ENCODE results near the gene DCX.

Gene DCX

DNA sequence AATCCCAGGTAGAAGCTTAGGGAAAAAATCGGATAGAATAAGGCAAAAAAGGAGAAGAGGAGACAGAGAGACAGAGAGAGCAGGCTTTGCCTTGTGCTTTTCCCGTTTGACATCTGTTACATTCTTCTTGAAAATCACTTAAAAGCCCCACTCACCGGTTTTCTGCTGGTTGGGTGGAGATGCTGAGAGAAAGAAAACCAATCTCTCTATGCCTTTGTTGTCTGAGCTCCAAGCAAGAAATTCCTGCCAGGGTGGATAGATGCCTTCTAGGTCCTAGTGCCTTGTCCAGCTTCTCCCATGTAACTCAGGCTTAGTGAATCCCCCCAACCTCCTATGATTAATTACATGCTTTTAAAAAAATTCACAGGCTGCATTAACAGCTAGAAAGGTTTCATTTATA is at the start of gene DCX:
TSS of gene DCX (minus strand) at position 210 of the 400 bp plus-strand sequence. CDS start 1,794 bp downstream, outside the sequence.
- in situ Hi-C loops (cut with MboI; ENCODE audit: low sequenced_read_pairs): no loop called here

DNA sequence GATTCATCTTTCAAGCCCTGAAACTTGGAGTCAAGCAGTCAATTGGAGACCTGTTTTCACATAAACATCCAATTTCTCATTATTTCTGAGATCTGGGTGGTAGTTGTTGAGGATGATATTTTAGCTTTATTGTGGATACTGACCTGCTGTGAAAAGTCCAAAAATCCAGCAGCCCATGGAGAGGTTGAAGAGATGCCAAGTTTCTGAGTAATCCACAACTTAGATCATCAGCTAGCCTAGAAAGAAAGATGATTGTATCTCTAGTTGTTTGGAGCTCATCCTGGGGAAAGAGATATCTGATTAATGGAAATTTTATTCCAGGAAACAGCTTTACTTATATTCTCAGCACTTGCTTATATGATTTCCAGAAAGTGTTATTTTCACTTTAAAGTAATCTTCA is 48.6 kb upstream of the DCX start:
- in situ Hi-C loops (cut with MboI; ENCODE audit: low sequenced_read_pairs): no loop called here

DNA sequence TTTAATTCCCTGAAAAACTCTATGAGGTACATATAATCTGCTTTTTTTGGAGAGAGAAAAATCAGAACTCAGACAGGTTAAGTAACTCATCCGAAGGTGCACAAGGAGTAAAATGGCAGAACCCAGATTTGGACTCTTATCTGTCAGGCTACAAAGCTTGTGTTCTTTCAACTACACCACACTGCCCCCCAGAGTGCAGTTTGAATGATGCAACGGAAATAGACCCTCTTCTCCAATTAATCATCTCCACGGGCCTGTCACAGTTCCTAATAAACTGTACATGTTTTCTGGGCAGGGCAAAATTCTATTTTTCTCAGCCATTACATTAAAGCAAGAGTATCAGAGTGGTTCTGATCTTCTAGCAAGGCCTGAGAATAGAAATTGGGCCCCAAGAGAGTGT is 35.3 kb upstream of the DCX start:
- in situ Hi-C loops (cut with MboI; ENCODE audit: low sequenced_read_pairs): no loop called here

DNA sequence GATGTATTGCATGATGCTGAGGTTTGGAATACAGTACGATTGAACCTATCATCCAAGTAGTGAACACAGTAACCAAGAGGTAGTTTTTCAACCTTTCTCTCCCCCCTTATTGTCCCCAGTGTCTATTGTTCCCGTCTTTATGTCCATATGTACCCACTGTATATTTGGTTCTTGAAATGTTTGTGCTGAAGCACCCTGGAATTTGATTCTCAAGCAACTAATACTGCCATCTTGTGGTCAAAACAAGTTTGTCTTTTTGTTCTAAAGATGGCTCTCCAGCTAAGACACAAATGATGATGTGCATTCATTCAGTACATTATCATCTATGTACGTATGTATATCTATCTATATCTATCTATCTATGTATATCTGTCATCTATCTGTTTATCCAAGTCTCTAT is 33.5 kb upstream of the DCX start:
- in situ Hi-C loops (cut with MboI; ENCODE audit: low sequenced_read_pairs): no loop called here

DNA sequence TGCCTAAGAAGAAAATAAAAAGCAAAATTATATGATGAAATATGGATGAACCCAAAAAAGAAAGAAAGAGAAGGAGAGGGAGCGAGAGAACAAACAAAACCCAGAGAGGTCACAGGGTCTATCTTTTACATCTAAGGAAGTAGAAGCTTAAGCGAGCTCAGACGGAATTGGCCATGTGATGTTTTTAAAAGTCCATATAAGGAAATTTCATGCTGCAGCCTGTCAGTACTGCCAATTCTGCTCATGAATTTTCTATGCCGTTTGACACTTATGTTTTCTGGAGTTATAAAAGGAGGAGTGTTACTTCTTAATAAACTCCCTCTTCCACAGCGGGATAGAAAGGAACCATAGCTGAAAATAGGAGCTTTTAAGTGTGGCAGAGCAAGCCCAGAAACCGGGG is 32.9 kb upstream of the DCX start:
- in situ Hi-C loops (cut with MboI; ENCODE audit: low sequenced_read_pairs): no loop called here

DNA sequence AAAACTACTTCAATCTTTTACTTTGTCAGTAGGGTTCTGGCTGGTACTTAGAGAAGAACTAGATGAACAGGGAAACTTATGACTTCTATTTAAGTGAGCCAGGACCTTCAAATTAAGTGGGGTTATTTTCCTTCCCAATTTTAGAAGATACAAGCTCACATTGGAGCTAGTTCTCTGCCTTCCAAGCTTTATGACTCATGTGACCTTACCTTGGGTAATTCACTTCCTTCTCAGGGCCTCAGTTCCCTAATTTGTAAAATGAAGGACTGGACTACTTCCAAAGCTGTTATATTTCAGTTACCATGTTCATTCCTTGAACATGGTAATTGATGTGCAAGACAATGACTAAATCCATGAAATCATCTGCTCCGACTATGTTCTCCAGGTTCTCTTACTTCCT is 32.0 kb upstream of the DCX start:
- in situ Hi-C loops (cut with MboI; ENCODE audit: low sequenced_read_pairs): no loop called here

DNA sequence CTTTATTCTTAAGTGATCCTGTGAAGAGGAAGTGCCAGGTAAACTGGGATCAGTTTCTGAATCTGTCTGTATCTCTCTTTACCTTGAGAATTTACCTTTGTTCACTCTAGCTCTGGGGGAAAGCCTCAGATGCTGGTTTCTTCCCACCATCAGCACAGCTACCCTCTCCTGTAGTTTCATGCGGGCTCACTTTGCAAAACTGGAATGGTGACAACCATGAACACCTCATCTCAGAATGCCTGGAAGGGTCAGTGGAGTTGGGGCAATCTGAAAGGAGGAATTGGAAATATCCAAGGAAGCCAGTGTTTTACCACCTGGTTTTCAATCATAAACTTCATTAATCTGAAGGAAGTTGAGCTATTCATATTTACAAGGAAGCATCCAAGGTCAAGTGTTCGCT is 30.8 kb upstream of the DCX start:
- in situ Hi-C loops (cut with MboI; ENCODE audit: low sequenced_read_pairs): no loop called here

DNA sequence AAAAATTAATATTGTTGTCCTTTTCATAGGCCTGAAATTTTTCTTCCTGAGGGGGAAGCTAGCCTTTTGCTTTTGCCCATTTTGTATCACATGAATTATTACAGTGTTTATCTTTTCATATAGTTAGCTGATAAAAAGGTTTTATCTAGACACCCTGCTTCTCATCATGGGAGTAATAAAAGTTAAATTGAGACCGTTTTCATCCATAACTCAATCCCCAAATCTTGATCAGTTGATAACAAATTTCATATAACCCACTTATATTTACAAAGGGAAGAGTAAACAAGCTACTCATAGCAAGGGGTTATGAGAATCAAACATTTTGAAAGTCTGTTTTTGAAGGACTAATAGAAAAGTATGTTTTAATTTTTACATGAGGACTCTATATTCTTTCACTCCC is 23.5 kb upstream of the DCX start:
- in situ Hi-C loops (cut with MboI; ENCODE audit: low sequenced_read_pairs): no loop called here

DNA sequence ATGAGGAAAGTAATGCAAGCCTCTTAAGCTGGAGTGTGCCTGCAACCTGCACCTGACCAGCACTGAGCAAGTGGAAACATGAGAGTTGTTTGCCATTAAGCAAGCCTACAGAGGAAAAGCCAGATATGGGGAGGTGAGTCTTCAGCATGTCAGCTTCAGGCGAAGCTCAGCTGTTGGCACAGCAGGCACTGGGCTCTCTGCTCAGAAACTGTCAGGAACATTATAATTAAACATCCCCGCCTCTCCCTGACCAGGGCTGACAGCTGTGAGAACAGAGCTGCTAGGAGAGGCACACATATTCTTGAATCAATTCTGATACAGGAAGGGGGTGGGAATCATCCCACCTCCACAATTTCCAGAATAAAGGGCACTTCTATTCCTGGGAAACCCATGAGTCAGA is 19.0 kb upstream of the DCX start:
- in situ Hi-C loops (cut with MboI; ENCODE audit: low sequenced_read_pairs): no loop called here

DNA sequence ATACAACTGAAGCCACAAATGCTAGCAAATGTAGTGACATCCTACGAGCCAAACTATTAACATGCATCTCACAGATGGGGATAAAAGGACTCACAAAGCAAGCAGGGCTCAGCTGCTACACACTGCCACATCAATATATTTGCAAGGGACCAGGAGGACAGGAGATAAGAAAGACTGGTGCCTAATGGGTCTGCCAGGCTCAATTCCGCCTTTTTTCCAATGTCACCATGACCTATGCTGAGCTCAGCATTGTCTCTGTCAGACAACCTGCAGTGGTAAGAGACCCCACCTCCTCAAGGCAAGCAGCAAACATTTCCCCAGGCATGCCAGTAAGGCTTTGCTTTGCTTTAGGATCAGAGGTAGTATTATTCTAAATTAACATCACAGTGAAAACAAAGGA is 435 bp downstream of the DCX start:
- in situ Hi-C loops (cut with MboI; ENCODE audit: low sequenced_read_pairs): no loop called here

DNA sequence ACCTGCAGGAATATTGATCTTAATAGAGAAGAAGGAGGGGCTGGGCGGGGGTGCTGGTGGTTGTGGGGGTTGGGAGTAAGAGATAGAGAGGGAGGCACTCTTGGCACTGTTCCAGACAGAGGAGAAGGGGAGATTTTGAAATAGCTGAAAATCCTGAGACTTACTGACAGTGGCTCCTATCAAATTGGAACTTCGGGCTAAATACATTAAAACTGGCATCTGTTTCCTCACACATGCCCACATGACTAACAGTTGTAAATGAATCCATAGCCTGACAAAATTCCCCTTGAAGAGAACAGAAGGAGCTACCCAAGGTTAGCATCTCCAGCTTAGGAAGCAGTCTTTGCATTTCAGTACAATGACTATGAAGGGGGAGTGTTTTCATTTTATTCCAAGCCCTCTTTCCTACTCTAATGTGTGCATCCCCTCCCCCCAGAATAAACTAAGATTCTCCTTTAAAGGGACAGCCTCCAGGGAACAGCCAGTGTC is 1.4 kb downstream of the DCX start:
- in situ Hi-C loops (cut with MboI; ENCODE audit: low sequenced_read_pairs): no loop called here

DNA sequence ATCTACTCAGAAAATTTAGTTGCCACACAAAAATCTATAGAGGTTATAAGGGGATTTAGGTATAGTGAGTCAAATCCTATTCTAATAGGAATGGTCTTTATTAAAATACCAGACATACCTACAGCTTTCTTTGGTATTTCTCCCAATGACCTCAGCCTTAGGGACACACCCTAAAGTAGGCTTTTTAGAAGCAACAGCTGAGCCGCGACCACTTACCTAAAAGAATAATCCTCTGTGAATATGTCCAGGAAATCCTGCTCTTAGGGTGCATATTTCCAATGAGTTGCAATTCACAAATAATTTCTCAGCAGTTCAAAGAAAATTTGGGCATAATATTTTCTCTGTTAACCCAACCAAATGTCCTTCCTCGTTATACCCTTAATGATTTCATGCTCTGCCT is 2.7 kb downstream of the DCX start:
- in situ Hi-C loops (cut with MboI; ENCODE audit: low sequenced_read_pairs): no loop called here

DNA sequence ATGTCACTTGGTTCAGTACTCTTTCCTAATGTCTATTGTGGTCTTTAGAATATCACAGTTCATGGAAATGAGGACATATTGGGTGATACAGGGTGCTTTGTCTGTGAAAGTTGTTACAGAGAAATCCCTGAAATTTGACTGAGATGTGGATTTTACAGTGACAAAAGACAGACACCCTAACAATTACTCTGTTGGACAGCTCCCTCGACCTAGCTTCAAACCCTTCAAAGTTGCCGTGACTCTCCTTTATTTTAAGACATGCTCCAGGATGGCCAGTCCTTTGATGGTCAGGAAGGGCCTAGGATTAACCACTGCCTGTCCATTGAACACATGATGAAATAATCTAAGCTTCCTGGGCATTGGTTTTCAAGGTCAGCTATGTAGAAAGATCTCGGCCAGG is 4.0 kb downstream of the DCX start:
- in situ Hi-C loops (cut with MboI; ENCODE audit: low sequenced_read_pairs): no loop called here

DNA sequence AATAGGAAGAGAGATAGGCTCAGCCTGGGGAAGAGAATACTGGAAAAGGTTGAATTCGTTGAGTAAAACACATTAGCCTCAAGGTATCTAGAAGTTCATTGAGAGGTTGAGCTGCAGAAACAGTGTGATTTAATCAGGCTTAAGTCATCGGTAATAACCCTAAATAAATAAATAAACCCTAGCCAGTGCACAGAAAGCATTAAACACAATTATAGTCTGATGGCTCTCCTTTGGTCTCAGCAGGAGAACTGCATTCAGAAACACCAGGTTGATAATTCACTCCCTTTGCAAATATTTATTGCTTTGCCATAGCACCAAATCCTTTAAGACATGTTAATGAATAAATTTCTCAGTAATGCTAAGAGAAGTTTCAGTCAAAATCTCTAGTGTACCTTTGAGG is 9.6 kb downstream of the DCX start:
- in situ Hi-C loops (cut with MboI; ENCODE audit: low sequenced_read_pairs): no loop called here

DNA sequence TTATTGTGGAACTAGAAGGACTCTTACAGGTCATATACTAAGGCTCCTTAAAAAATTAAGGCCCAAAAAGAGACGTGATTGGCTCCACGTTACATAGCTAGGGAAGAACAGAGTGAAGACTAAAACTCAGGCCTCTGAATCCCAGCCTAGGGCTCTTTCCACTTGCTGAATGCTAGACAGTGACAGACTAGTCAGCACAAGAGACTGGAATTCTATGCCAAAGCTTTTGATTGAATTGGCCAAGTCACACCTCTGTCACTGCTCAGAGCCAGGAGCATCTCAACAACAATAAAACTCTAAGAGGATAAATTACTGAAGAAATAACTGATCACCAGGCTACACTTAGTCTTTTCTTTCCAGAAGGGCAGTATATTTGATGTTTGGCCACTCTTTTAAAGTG is 16.8 kb downstream of the DCX start:
- in situ Hi-C loops (cut with MboI; ENCODE audit: low sequenced_read_pairs): no loop called here

DNA sequence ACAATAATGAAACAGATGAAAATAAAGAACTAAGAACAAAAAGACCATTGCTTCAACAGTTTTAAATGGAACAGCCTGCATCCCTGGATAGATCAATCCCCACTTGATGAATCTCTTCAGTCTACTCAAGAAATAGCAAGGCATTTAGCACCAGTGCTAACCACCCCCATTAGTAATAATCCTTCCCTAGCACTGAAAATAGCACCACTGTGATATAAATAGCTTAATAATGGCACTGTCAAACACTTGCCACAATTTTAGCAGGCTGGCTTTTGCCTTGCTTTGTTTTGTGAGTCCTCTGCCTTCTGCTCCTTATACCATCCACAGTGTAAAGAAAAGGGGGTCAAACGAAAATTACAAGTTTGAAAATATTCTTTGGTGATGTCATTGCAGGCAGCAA is 17.4 kb downstream of the DCX start:
- in situ Hi-C loops (cut with MboI; ENCODE audit: low sequenced_read_pairs): no loop called here

DNA sequence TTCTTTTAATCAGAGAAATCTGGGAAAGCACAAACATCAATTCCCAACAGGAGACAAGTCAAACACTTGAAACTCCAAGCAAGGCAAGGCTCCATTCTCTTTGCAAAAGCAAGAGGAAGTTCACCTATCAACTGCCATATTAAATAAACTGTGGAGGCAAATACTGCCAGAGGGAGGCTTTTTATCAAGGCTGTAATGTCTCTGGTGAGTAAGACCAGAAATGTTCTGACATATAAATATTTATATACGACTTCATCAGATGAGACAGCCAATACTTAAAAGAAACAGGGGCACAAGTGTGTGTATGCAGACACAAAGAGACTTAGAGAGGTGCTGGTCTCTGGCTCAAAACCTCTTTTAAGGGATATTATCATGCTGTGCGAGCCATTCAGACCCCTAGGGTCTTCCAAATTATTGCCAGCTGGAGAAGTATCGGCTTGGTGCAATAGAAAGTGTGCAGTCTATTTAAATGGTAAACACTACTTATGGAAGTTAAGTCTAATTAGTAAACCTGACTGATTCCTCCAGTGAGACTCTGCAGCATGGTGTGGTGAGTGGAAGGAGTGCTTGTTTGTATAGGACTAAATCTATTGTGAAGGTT is 24.4 kb downstream of the DCX start:
- in situ Hi-C loops (cut with MboI; ENCODE audit: low sequenced_read_pairs): no loop called here

DNA sequence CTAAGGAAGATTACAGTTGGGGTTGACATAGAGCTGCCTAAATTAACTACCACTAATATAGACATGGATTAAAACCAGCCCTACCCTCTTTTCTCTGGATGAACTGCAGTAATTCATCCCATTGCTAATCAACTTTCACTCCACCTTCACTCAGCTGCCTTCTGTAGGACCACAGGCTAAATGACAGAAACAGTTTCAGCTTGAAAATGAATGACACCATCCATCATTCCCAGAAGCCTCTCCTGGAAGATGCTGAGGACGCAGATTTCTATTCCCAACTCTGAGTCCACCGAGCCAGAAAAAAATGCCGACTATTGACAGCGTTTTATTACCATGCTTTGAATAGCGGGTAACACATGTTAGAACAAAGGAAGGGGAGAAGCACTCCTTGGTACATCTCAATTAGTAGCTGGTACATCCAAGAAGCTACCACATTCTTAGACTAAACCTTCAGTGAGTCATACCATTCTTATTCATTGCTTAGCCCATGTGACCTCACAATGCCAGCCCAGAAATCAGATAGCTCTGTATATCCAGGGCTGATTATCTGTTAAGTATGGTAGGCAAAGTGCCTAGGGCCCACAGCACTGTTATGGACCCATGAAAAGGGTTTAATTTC is 25.3 kb downstream of the DCX start:
- in situ Hi-C loops (cut with MboI; ENCODE audit: low sequenced_read_pairs): no loop called here

DNA sequence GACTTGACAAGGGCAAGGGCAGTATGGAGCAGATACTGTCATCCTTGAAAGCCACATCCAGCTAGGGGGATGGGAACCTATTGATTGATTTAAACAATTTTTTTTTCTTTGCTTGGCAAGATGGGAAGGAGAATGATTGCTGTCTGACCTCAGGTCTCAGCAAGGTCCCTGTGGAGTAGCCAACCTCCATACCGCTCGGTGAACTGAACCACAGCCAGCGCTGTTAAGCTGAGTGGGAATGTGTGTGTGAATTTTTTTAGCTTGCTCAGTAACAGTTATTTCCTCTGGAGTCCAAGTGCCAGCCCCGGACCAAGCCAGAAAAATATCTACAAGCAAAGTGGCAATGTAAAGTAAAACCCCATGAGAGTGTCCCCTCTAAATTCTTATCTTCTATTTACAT is 25.9 kb downstream of the DCX start:
- in situ Hi-C loops (cut with MboI; ENCODE audit: low sequenced_read_pairs): no loop called here

DNA sequence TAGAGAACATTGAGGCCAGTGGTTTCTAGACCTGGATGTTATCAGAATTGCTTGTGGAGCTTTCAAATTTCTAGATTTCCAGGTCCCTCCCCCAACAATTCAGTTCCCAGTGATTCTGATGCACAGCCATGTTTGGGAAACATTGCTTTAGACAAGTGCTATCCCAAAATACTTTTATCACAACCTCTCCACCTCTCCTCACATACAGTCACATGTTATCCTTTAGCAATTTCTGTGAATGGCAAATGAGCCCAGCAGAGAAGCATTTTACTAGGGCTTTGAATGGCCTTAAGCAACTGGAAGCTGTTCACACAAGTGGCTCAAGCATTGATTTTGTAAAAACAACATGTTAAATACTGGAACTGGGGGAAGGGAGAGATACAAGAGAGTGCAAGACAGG is 29.7 kb downstream of the DCX start:
- in situ Hi-C loops (cut with MboI; ENCODE audit: low sequenced_read_pairs): no loop called here

DNA sequence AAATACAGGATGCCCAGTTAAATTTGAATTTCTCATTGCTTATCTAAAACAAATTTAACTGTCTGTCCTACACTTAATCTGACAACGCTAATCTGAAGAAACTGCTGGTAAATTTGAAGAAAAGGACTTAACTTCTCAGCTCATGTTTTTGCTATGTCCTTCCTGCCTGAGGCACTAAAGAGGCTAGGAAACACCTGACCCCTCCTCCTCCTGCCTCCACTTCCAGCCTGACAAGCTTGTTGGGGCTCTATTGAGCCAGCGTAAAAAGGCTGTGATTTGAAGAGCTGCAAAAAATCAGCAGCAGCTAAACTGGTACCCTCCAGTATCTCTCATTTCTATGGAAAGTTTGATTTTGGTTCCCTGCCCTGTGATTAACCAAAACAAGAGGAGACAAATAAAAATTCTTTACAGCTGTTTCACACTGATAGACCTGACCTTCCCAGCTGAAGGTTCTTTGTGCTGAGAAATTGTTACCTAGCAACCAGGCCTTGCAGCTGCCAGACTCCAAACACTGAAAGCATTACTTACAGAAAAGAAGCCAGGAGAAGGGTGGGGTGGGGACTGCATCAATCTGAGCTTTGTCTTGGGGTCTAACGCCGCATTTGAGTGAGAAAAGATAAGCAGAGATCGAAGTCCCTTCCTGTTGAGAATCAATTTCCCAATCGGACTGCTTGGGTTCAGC is 35.0 kb downstream of the DCX start:
- in situ Hi-C loops (cut with MboI; ENCODE audit: low sequenced_read_pairs): no loop called here

DNA sequence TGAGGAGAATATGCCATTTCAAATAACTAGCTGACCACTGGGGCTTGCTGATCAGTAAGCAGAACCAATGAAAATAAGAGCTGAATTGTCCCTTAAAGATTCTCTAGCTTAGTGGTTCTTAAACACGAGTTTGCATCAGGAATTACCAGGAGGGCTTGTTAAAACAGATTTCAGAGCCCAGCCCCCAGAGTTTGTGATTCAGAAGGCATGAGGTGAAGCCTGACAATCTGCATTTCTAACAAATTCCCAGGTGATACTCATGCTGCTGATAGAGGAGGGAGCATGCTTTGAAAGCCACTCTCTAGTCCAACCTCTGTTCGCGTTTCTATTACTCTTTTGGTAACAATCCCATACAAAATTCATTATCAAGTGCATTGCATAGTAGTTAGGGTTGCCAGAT is 35.5 kb downstream of the DCX start:
- in situ Hi-C loops (cut with MboI; ENCODE audit: low sequenced_read_pairs): no loop called here

DNA sequence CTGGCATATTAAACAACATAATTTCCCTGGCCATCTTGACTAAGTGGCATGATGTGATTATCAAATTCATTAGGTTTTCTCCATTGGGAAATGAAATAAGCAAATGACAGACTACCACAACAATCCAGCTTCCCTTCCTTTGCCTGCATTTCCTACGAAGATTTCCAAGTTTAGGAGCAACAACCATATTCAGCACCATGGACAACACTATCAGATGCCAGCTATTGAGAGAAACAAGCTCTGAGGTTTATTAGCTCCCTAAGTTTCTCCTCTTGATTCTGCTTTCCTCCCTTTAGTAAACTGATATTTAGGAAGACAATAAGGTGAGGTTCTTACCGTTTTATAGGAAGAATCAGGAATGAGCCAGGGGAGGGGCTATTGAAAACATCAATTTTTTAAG is 36.2 kb downstream of the DCX start:
- in situ Hi-C loops (cut with MboI; ENCODE audit: low sequenced_read_pairs): no loop called here
